HepG2 (cell line): ENCODE results near the gene CCDC106. TPM values are rescaled to one million over a fixed set of nuclear protein-coding genes. Genes with fewer than 3 reads are reported as not detected.

ENCODE experiments used
- ATAC-seq: fragments of 200-7000 bp; cut with Tn5 transposase; 3 replicates; pipeline ENCODE4 v1.9.1; 2020; ENCODE audit warnings: mild to moderate bottlenecking, moderate library complexity
- BruUV-seq: library from RNA; stranded (reverse); fragments of 400-500 nt; replicated peaks from 2 replicates; lab custom pipeline; 2021; lab: Mats Ljungman, UMichigan
- CTCF ChIA-PET: fragments of 300-600 bp; formaldehyde crosslinking; extraction: SDS; loops from one replicate; lab custom pipeline; 2021; ENCODE audit warnings: low total read pairs, inconsistent platforms, low intra/inter-chr PET ratio; lab: Yijun Ruan, JAX
- POLR2A ChIA-PET: fragments of 350-600 bp; sonication (Branson Sonifier 250); formaldehyde crosslinking; loops from one replicate; lab custom pipeline; 2020; ENCODE audit warnings: antibody characterized with exemption, inconsistent platforms; lab: Yijun Ruan, JAX
- DNase-seq: peaks from one replicate; pipeline ENCODE4 v3.0.0-alpha.2; 2015; ENCODE audit warnings: low spot score
- FAIRE-seq: peaks from 3 replicates; lab custom pipeline; 2011; peaks lifted over from hg19 to GRCh38; lab: Jason Lieb, UNC
- H2AFZ ChIP-seq: one replicate; pipeline ENCODE4 v1.6.1; 2011; ENCODE audit warnings: low read length, inconsistent platforms
- H3K27ac ChIP-seq: fragments of 300-600 bp; 3 replicates; pipeline ENCODE4 v1.8.0; 2011; ENCODE audit warnings: mixed run types, mild to moderate bottlenecking, mixed read lengths, low read length, inconsistent platforms; ENCODE audit not compliant: insufficient read depth; ENCODE audit errors: extremely low read length
- H3K27me3 ChIP-seq, 2 experiments: fragments of 200-600 bp in 1 of 2; 2 replicates in 1 of 2; 3 replicates in 1 of 2; pipeline versions ENCODE4 v1.6.0 to v1.8.0; 2011; ENCODE audit warnings: low read length in 2 of 2, mild to moderate bottlenecking in 2 of 2, moderate library complexity in 2 of 2, inconsistent platforms in 1 of 2; ENCODE audit not compliant: insufficient read depth in 2 of 2, control insufficient read depth in 1 of 2
- H3K36me3 ChIP-seq, 2 experiments: fragments of 200-600 bp in 1 of 2; replicated peaks in 1 of 2; 2 replicates in 1 of 2; 3 replicates in 1 of 2; pipeline versions ENCODE4 v1.5.1 to v1.8.0; 2011; ENCODE audit warnings: low read length in 2 of 2, inconsistent platforms in 1 of 2; ENCODE audit not compliant: insufficient read depth in 2 of 2, control insufficient read depth in 1 of 2
- H3K4me1 ChIP-seq: 2 replicates; pipeline ENCODE4 v1.5.1; 2012; ENCODE audit warnings: low read length, inconsistent platforms; ENCODE audit not compliant: insufficient read depth
- H3K4me2 ChIP-seq: 2 replicates; pipeline ENCODE4 v1.6.0; 2011; ENCODE audit warnings: low read depth, low read length, inconsistent platforms
- H3K4me3 ChIP-seq, 3 experiments: fragments of 200-600 bp in 1 of 3; sonication (generic), shearing (Covaris generic) in 1 of 3; replicated peaks in 1 of 3; 2 replicates each; pipeline ENCODE4 v1.5.1; 2011 to 2016; ENCODE audit warnings: low read length in 3 of 3, inconsistent platforms in 2 of 3, low read depth in 2 of 3, mild to moderate bottlenecking in 2 of 3, control low read depth in 1 of 3, mixed read lengths in 1 of 3; ENCODE audit not compliant: insufficient read depth in 1 of 3
- H3K79me2 ChIP-seq: one replicate; pipeline ENCODE4 v1.6.1; 2011; ENCODE audit warnings: low read length, inconsistent platforms; ENCODE audit not compliant: insufficient read depth
- H3K9ac ChIP-seq: 2 replicates; pipeline ENCODE4 v1.6.0; 2011; ENCODE audit warnings: mild to moderate bottlenecking, low read depth, low read length, inconsistent platforms; ENCODE audit not compliant: insufficient read depth
- H3K9me3 ChIP-seq: 2 replicates; pipeline ENCODE4 v1.5.1; 2012; ENCODE audit warnings: mild to moderate bottlenecking, low read length
- H4K20me1 ChIP-seq: 2 replicates; pipeline ENCODE4 v1.6.0; 2011; ENCODE audit warnings: inconsistent platforms, mild to moderate bottlenecking, low read length, moderate library complexity; ENCODE audit not compliant: insufficient read depth
- AGO1 ChIP-seq: fragments of 200-400 bp; formaldehyde crosslinking; IDR thresholded peaks from 2 replicates; pipeline ENCODE4 v1.6.1; 2017; ENCODE audit warnings: mild to moderate bottlenecking, low read depth, low read length, moderate library complexity; ENCODE audit not compliant: poor library complexity, severe bottlenecking
- GATA4 ChIP-seq: sonication (generic); IDR thresholded peaks from 2 replicates; pipeline ENCODE4 v1.6.1; 2016; ENCODE audit warnings: antibody characterized with exemption, low read depth, borderline replicate concordance
- HNF4A ChIP-seq: sonication (generic); formaldehyde crosslinking; IDR thresholded peaks from 2 replicates; pipeline ENCODE4 v1.4.0; 2020; ENCODE audit warnings: missing genetic modification reagents
- HNRNPL ChIP-seq: fragments of 200-400 bp; formaldehyde crosslinking; IDR thresholded peaks from 2 replicates; pipeline ENCODE4 v1.6.1; 2017; ENCODE audit warnings: mild to moderate bottlenecking, low read depth, low read length
- ISL2 ChIP-seq: sonication (generic); formaldehyde crosslinking; IDR thresholded peaks from 2 replicates; pipeline ENCODE4 v1.5.0; 2020; ENCODE audit warnings: missing genetic modification reagents
- MAFF ChIP-seq: IDR thresholded peaks from 2 replicates; pipeline ENCODE4 v1.6.1; 2011; ENCODE audit warnings: low read depth, low read length, improper control_type of control experiment
- MATR3 ChIP-seq: sonication (generic); formaldehyde crosslinking; IDR thresholded peaks from 2 replicates; pipeline ENCODE4 v1.4.0; 2020; ENCODE audit warnings: missing genetic modification reagents
- MIXL1 ChIP-seq: IDR thresholded peaks from 2 replicates; pipeline ENCODE4 v1.6.1; 2016
- MYC ChIP-seq: sonication (generic); formaldehyde crosslinking; IDR thresholded peaks from 2 replicates; pipeline ENCODE4 v1.9.0; 2021; ENCODE audit warnings: missing genetic modification reagents, borderline replicate concordance
- NFRKB ChIP-seq: fragments of 450-650 bp; IDR thresholded peaks from 2 replicates; pipeline ENCODE4 v1.6.1; 2017
- PBX2 ChIP-seq: IDR thresholded peaks from 2 replicates; pipeline ENCODE4 v1.6.1; 2016; ENCODE audit warnings: control low read depth
- POLR2AphosphoS2 ChIP-seq: IDR thresholded peaks from 2 replicates; pipeline ENCODE4 v1.6.1; 2011; ENCODE audit warnings: low read depth, low read length, improper control_type of control experiment
- SALL2 ChIP-seq: sonication (generic); formaldehyde crosslinking; IDR thresholded peaks from 2 replicates; pipeline ENCODE4 v1.8.1; 2023; ENCODE audit warnings: mild to moderate bottlenecking, missing genetic modification reagents, inconsistent platforms
- ZBTB34 ChIP-seq: sonication (generic); formaldehyde crosslinking; IDR thresholded peaks from 2 replicates; pipeline ENCODE4 v1.8.0; 2022; ENCODE audit warnings: mild to moderate bottlenecking, missing genetic modification reagents
- ZBTB38 ChIP-seq: sonication (generic); formaldehyde crosslinking; IDR thresholded peaks from 2 replicates; pipeline ENCODE4 v1.5.1; 2020; ENCODE audit warnings: mild to moderate bottlenecking, missing genetic modification reagents
- ZMYM3 ChIP-seq: sonication (generic); formaldehyde crosslinking; IDR thresholded peaks from 2 replicates; pipeline ENCODE4 v1.5.1; 2020; ENCODE audit warnings: mild to moderate bottlenecking, missing genetic modification reagents
- ZNF12 ChIP-seq: sonication (generic); formaldehyde crosslinking; IDR thresholded peaks from 2 replicates; pipeline ENCODE4 v1.5.0; 2020; ENCODE audit warnings: missing genetic modification reagents
- ZNF354B ChIP-seq: sonication (generic); formaldehyde crosslinking; IDR thresholded peaks from 2 replicates; pipeline ENCODE4 v1.8.0; 2022; ENCODE audit warnings: mild to moderate bottlenecking, missing genetic modification reagents
- ZNF800 ChIP-seq: sonication (generic); formaldehyde crosslinking; IDR thresholded peaks from 2 replicates; pipeline ENCODE4 v1.4.0; 2020; ENCODE audit warnings: missing genetic modification reagents
- ZNF841 ChIP-seq: sonication (generic); formaldehyde crosslinking; IDR thresholded peaks from 2 replicates; pipeline ENCODE4 v1.8.1; 2023; ENCODE audit warnings: missing genetic modification reagents, borderline replicate concordance
- WGBS: methylation state at CpG from one replicate; pipeline ENCODE4 v1.1.6; 2017; ENCODE audit warnings: low lambda C conversion rate; 5-methylcytosine and 5-hydroxymethylcytosine counted together
- in situ Hi-C: cut with HindIII; loops from 2 replicates; pipeline ENCODE4 v1.10.0; 2017; ENCODE audit warnings: low pct_unique_long_range_greater_than_20kb; ENCODE audit not compliant: extremely low pct_ligation_motif_present
- intact Hi-C: fragments of 100-400 bp; cut with micrococcal nuclease; formaldehyde crosslinking; loops from one replicate; pipeline ENCODE4 v1.10.0; 2022; ENCODE audit not compliant: unreplicated experiment
- polyA plus RNA-seq, 8 experiments: library from polyadenylated mRNA; depleted of rRNA in 3 of 8; stranded (reverse) in 7 of 8; unstranded in 1 of 8; fragments of >200 nt; fragmentation: Illumina TruSeq in 4 of 8; extraction: Trizol in 4 of 8; gene quantifications; 2 replicates each; pipeline versions ENCODE4 v1.2.1 to v1.2.3, GENCODE V29; 2011 to 2016; ENCODE audit warnings: low read depth in 4 of 8, missing spikeins in 1 of 8, mixed read lengths in 1 of 8; ENCODE audit not compliant: insufficient read depth in 1 of 8
- total RNA-seq, 5 experiments: library from RNA; depleted of rRNA; stranded (reverse); fragments of >200 nt; fragmentation: Illumina TruSeq; extraction: Trizol; gene quantifications; 2 replicates each; pipeline ENCODE4 v1.2.3, GENCODE V29; 2016; ENCODE audit warnings: low read depth in 1 of 5
- TF ChIP-seq, protein P1 (sequence below): IDR thresholded peaks from 2 replicates; pipeline ENCODE4 v1.6.1; 2016; ENCODE audit warnings: missing biosample characterization, missing genetic modification reagents, low read depth

CCDC106 gene
- total and polyA plus RNA-seq, 2 of the 13 experiments (the other 11 are each of a cell fraction or from before 2014, with no cell fraction given), result 4.7 to 8.8 TPM

GRCh38 chr19:55622242-55622969, 25.6 kb upstream of the CCDC106 start:
- H3K4me2 ChIP-seq, result no peak overlapping the region
- CTCF ChIA-PET, result no interaction called here
- FAIRE-seq, result no peak
- no peak overlapping the region for H2AFZ ChIP-seq
- BruUV-seq, result no TSS peak
- no peak for DNase-seq
- peaks cover 4% of the 10 kb centered on the region for H3K79me2 ChIP-seq
- POLR2A ChIA-PET, result interaction anchor here (0.6 to 2.8 kb wide), 3 partner anchors 13 to 31 kb away, joined by 3 to 23 read pairs (median 3); partner anchors contain the start of gene ZNF865
- H3K9ac ChIP-seq, result no peak overlapping the region
- peaks cover 36% of the 10 kb centered on the region for H3K4me1 ChIP-seq
- H3K27ac ChIP-seq, result no peak overlapping the region
- in situ Hi-C loops (no loop called here), intact Hi-C loops (no loop called here)
- 85% methylated on average over 24 of the region's 40 CpGs for WGBS
- H3K27me3 ChIP-seq, result no peaks in the 10 kb centered on the region
- no peak overlapping the region for H3K4me3 ChIP-seq
- ATAC-seq, result no peak
- no peaks in the 10 kb centered on the region for H3K9me3 ChIP-seq
- H4K20me1 ChIP-seq, result peaks cover 14% of the 10 kb centered on the region; the same call in 1 of the 2 replicates
- H3K36me3 ChIP-seq, result peaks cover 1 to 3% of the 10 kb centered on the region in 2 experiments; a peak in 1 of 5 replicates
- TF ChIP-seq SALL2 (CRISPR knock-in tag), result no peak
- TF ChIP-seq ZMYM3, result 0 out of 2 replicates have a peak, but pooled peaks have one; percentile 26
- no peak for TF ChIP-seq NFRKB
- peak; percentile 15 for TF ChIP-seq AGO1
- TF ChIP-seq ISL2, result no peak
- TF ChIP-seq ZBTB38 (CRISPR knock-in tag), result no peak
- TF ChIP-seq MYC, result no peak
- no peak for TF ChIP-seq POLR2AphosphoS2
- no peak for TF ChIP-seq GATA4
- TF ChIP-seq MATR3 (CRISPR knock-in tag), result no peak
- no peak for TF ChIP-seq MAFF
- no peak for TF ChIP-seq ZNF354B (CRISPR knock-in tag)
- no peak for TF ChIP-seq PBX2 (CRISPR knock-in tag)
- no peak for TF ChIP-seq ZBTB34 (CRISPR knock-in tag)
- TF ChIP-seq, protein P1, sequence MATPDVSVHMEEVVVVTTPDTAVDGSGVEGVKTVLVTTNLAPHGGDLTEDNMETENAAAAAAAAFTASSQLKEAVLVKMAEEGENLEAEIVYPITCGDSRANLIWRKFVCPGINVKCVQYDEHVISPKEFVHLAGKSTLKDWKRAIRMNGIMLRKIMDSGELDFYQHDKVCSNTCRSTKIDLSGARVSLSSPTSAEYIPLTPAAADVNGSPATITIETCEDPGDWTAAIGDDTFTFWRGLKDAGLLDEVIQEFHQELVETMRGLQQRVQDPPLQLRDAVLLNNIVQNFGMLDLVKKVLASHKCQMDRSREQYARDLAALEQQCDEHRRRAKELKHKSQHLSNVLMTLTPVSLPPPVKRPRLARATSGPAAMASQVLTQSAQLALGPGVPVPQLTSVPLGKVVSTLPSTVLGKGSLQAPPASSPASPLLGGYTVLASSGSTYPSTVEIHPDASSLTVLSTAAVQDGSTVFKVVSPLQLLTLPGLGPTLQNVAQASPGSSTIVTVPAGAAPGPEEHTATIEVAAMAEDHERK (CRISPR knock-in tag), result no peak
- TF ChIP-seq ZNF12, result no peak
- peak; percentile 7; the same call in 1 of the 2 replicates for TF ChIP-seq HNF4A (CRISPR knock-in tag)
- TF ChIP-seq ZNF800 (CRISPR knock-in tag), result no peak
- no peak for TF ChIP-seq MIXL1 (CRISPR knock-in tag)
- 0 out of 2 replicates have a peak, but pooled peaks have one; percentile 5 for TF ChIP-seq HNRNPL
- no peak for TF ChIP-seq ZNF841 (CRISPR knock-in tag)
